Measurements from ENCODE around the gene XRCC3. TPM values are rescaled to one million over a fixed set of nuclear protein-coding genes. Genes with fewer than 3 reads are reported as not detected.

The XRCC3 gene
- total and polyA plus RNA-seq, 5 experiments from 2014 or later = 2.1 to 14.1 (median 3.6) TPM

- Mint-ChIP-seq H3K27me3 (no peaks in the 10 kb centered on the region), H3K27ac (no peak overlapping the region), H3K36me3 (peaks cover 0 to 14% (median 2%) of the 10 kb centered on the region in 3 donors), H3K9me3 (no peaks in the 10 kb centered on the region), H3K4me1 (no peaks in the 10 kb centered on the region), H3K4me3 (no peak overlapping the region)
- DNase-seq (no peak), ATAC-seq (no peak)
- POLR2A ChIA-PET = no interaction called here
Observed at GRCh38 chr14:103728141-103728540, 12.9 kb upstream of the XRCC3 start.

DNA sequence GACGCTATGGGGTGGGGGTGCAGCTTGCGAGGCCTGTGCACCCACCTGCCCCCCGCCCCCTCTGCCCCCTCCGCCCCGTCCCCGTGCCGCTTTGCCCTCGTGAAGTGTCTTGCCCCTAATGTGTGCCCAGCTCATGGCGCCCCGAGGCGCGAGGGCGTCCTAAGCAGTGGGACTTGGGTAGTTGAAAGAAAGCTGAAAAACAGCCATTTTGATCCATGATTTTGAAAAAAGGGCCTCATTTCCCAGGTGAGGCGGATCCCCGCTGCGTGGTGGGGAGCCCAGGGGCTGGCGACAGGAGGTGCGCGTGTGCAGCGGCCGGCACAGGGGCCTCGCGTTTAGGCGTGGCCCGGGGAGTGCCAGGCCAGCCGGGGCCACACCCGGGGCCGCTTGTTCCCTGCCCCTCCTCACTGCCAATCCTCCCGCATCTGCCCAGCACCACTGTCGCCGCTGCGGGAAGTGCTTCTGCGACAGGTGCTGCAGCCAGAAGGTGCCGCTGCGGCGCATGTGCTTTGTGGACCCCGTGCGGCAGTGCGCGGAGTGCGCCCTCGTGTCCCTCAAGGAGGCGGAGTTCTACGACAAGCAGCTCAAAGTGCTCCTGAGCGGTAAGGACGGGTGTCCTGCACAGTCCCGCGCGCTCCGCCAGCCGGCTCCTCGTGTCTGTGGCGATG is 12.2 kb upstream of the XRCC3 start:
- Mint-ChIP-seq H3K27me3 (no peaks in the 10 kb centered on the region), H3K9me3 (no peaks in the 10 kb centered on the region), H3K4me3 (no peak overlapping the region), H3K4me1 (no peaks in the 10 kb centered on the region), H3K36me3 (peaks cover 0 to 9% (median 2%) of the 10 kb centered on the region in 3 donors), H3K27ac (no peak overlapping the region)
- no peak for DNase-seq
- POLR2A ChIA-PET = no interaction called here
- ATAC-seq = peak in 1 of 2 donors; percentile 33

DNA sequence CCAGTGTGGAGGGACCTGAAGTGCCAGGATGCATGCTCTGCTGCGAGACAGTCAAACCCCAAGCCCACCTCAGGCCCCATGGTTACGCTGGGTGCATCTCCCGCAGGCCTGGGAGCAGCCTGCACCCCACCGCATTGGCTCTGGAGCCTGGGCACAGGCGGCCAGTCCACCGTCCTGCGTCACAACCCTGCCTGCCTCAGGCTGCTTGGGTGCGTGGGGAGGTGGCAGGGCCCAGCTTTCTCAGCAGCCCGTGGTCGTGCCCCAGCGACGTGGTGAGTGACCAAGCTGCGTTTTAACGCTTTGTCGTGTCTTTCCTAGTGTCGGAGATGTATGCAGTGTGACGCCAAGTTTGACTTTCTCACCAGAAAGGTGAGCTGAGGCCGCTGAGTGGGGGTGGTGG is 11.2 kb upstream of the XRCC3 start:
- Mint-ChIP-seq H3K9me3 (no peaks in the 10 kb centered on the region), H3K36me3 (peaks cover 0 to 9% (median 2%) of the 10 kb centered on the region in 3 donors), H3K27me3 (no peaks in the 10 kb centered on the region), H3K27ac (peak overlapping the region in 1 of 10 donors; percentile 19), H3K4me3 (no peak overlapping the region), H3K4me1 (no peaks in the 10 kb centered on the region)
- POLR2A ChIA-PET = interaction anchor here (1.1 kb wide), 1 partner anchor 11 kb away, joined by 4 read pairs; the partner anchor contains the start of genes XRCC3 and ZFYVE21
- no peak for DNase-seq
- no peak for ATAC-seq

DNA sequence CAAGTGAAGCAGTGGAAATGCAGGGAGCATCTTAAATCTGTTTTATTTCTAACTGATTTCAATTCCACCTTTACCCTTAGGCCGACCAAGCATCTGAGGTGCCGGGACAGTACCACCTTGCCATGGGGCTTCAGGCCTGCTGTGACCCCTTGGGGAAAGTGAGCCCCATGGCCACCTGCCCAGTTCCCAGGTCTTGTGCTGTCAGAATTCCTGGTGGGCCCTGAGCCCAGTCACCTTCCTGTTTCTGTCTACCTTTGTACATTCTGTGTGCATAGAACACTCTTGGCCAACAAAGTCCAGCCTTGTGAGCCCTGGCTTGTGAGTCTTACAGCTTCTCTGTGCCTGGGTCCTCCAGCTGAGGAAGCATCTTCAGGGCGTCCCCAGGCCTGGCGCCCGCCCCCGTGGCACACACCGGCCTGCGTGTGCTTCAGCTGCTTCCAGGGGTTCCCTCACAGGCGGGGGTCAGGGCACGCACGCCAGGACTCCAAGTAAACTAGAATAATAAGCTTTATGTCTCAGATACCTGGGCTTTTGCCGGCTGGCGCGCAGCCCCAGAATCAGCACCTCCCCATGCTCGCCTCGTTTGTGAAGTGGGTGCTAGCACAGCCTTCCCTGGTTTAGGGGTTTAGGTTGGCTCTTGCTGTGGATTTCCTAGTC is 10.6 kb upstream of the XRCC3 start:
- Mint-ChIP-seq H3K27me3 (no peaks in the 10 kb centered on the region), H3K4me1 (no peaks in the 10 kb centered on the region), H3K9me3 (no peaks in the 10 kb centered on the region), H3K36me3 (peaks cover 0 to 9% (median 2%) of the 10 kb centered on the region in 3 donors), H3K4me3 (no peak overlapping the region), H3K27ac (peak overlapping the region in 2 of 10 donors; percentile 19 to 71)
- POLR2A ChIA-PET = interaction anchor here (1.1 kb wide), 1 partner anchor 10 kb away, joined by 4 read pairs; the partner anchor contains the start of genes XRCC3 and ZFYVE21
- no peak for ATAC-seq
- no peak for DNase-seq

- no peaks in the 10 kb centered on the region for H3K9me3 Mint-ChIP-seq
- H3K27me3 Mint-ChIP-seq = no peaks in the 10 kb centered on the region
- DNase-seq (no peak), ATAC-seq (no peak)
- no peak overlapping the region for H3K27ac Mint-ChIP-seq
- H3K4me3 Mint-ChIP-seq = no peak overlapping the region
- H3K36me3 Mint-ChIP-seq = peaks cover 0 to 9% (median 2%) of the 10 kb centered on the region in 3 donors
- POLR2A ChIA-PET = interaction anchor here (1.1 kb wide), 1 partner anchor 10 kb away, joined by 4 read pairs; the partner anchor contains the start of genes XRCC3 and ZFYVE21
- H3K4me1 Mint-ChIP-seq = peaks cover under 1 to 4% (median 1%) of the 10 kb centered on the region in 4 donors
Observed at GRCh38 chr14:103725001-103725682, 9.9 kb upstream of the XRCC3 start.

GRCh38 chr14:103724116-103724515 is 8.9 kb upstream of the XRCC3 start:
- POLR2A ChIA-PET = no interaction called here
- H3K36me3 Mint-ChIP-seq = peaks cover 0 to 3% (median under 1%) of the 10 kb centered on the region in 3 donors
- H3K9me3 Mint-ChIP-seq = no peaks in the 10 kb centered on the region
- peak overlapping the region in 1 of 10 donors; percentile 16 for H3K27ac Mint-ChIP-seq
- DNase-seq (no peak), ATAC-seq (no peak)
- no peak overlapping the region for H3K4me3 Mint-ChIP-seq
- H3K4me1 Mint-ChIP-seq = peaks cover 1 to 13% (median 12%) of the 10 kb centered on the region in 4 donors
- H3K27me3 Mint-ChIP-seq = no peaks in the 10 kb centered on the region

GRCh38 chr14:103723748-103724081 is 8.5 kb upstream of the XRCC3 start:
- Mint-ChIP-seq H3K27me3 (no peaks in the 10 kb centered on the region), H3K27ac (no peak overlapping the region), H3K4me1 (peaks cover 3 to 17% (median 14%) of the 10 kb centered on the region in 4 donors), H3K4me3 (no peak overlapping the region), H3K36me3 (no peaks in the 10 kb centered on the region), H3K9me3 (no peaks in the 10 kb centered on the region)
- no peak for ATAC-seq
- POLR2A ChIA-PET = no interaction called here
- no peak for DNase-seq

DNA sequence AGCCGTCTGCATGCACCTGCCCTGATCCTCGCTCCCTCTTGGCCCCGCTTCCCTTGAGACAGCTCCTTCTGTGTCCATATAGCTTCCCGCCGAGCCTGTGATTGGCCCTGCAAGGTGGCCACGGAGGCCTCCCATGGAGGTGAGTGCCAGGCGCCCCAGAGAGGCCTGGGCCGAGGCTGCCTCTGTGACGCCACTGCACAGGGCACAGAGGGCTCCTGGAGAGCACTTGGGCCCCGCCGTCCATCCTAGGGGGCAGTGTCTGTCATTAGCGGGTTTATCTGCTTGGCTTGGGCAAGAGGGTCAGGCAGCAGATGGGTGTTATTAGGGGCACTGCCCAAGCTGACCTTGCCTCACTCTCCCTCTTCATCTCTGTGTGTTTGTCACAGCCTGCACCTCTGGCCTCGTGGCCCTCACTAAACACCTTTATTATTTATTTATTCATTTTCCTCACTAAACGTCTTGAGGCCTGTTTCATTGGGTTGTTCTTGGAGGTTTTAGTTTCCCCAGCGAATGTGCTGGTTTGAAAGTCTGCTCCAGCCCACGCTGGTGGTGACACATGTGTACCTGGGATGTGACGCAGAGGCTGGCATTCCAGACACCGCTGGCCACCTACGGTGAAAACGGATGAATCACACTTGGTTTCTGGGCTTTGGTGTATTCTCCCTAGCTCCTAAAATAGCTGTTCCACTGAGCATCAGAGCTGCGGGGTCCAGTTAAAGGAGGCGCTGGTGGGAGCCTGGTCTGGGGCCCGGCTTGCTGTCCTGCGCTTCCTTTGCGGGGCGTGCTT is 6.3 kb upstream of the XRCC3 start:
- Mint-ChIP-seq H3K4me1 (peaks cover 11 to 39% (median 35%) of the 10 kb centered on the region in 4 donors), H3K27me3 (no peaks in the 10 kb centered on the region)
- POLR2A ChIA-PET = no interaction called here

GRCh38 chr14:103719751-103720150 is 4.5 kb upstream of the XRCC3 start:
- Mint-ChIP-seq H3K4me3 (peak overlapping the region in 3 of 10 donors; percentile 2 to 37 (median 29)), H3K27ac (peak overlapping the region in 4 of 10 donors; percentile 47 to 77 (median 73)), H3K9me3 (no peaks in the 10 kb centered on the region), H3K36me3 (peaks cover 0 to 2% (median 0%) of the 10 kb centered on the region in 3 donors), H3K4me1 (peaks cover 14 to 47% (median 39%) of the 10 kb centered on the region in 4 donors), H3K27me3 (no peaks in the 10 kb centered on the region)
- DNase-seq (no peak), ATAC-seq (no peak)
- POLR2A ChIA-PET = no interaction called here

More for the DNA sequence above, 6.3 kb upstream of the XRCC3 start:
- ATAC-seq (no peak), DNase-seq (no peak)
- Mint-ChIP-seq H3K36me3 (no peaks in the 10 kb centered on the region), H3K9me3 (no peaks in the 10 kb centered on the region), H3K4me3 (no peak overlapping the region), H3K27ac (peak overlapping the region in 3 of 10 donors; percentile 9 to 38 (median 34))

GRCh38 chr14:103718572-103718971 is 3.3 kb upstream of the XRCC3 start:
- peaks cover 17 to 48% (median 47%) of the 10 kb centered on the region in 4 donors for H3K4me1 Mint-ChIP-seq
- H3K27ac Mint-ChIP-seq = peak overlapping the region in 2 of 10 donors; percentile 19 to 35
- H3K9me3 Mint-ChIP-seq = no peaks in the 10 kb centered on the region
- H3K27me3 Mint-ChIP-seq = no peaks in the 10 kb centered on the region
- peak overlapping the region in 3 of 10 donors; percentile 20 to 86 (median 32) for H3K4me3 Mint-ChIP-seq
- H3K36me3 Mint-ChIP-seq = peaks cover 0 to 2% (median 0%) of the 10 kb centered on the region in 3 donors
- no peak for DNase-seq
- ATAC-seq = no peak
- POLR2A ChIA-PET = interaction anchor here (0.7 kb wide), 1 partner anchor 22 kb away, joined by 7 read pairs; no protein-coding TSS in a partner anchor

GRCh38 chr14:103716899-103717411 is 1.7 kb upstream of the XRCC3 start:
- Mint-ChIP-seq H3K27me3 (no peaks in the 10 kb centered on the region), H3K36me3 (peaks cover 0 to 2% (median 0%) of the 10 kb centered on the region in 3 donors), H3K27ac (peak overlapping the region in 6 of 10 donors; percentile 37 to 79 (median 46)), H3K4me3 (peak overlapping the region; percentile 69 to 99 (median 82)), H3K9me3 (no peaks in the 10 kb centered on the region), H3K4me1 (peaks cover 17 to 55% (median 53%) of the 10 kb centered on the region in 4 donors)
- ATAC-seq (no peak), DNase-seq (peak in 1 of 10 donors; percentile 35)
- POLR2A ChIA-PET = interaction anchor here (1.9 kb wide), 1 partner anchor 88 kb away, joined by 6 read pairs; the partner anchor contains the start of gene KLC1

All from naive thymus-derived CD8-positive, alpha-beta T cell (primary cell).